Measurements from ENCODE around the gene ASB6. TPM values are rescaled to one million over a fixed set of nuclear protein-coding genes. Genes with fewer than 3 reads are reported as not detected.
"Not testable (repeated sequence)": the region's sequence is repeated elsewhere in the genome, so short reads cannot be mapped to it uniquely, and the experiment has no call there.

Gene ASB6
- total RNA-seq, 1 experiment from 2014 or later, result 21.0 TPM

GRCh38 chr9:129594632-129595031, 47.3 kb downstream of the ASB6 start:
- no peak overlapping the region for H3K4me2 ChIP-seq (ENCODE audit: insufficient read depth, insufficient read length, low read length)
- H3T11ph ChIP-seq (ENCODE audit: low read length), result no peak overlapping the region
- DNase-seq, result no peak
- peaks cover 69% of the 10 kb centered on the region for H3K27me3 Mint-ChIP-seq (ENCODE audit: low read depth)
- no peak for TF ChIP-seq CTCF (conservative IDR thresholded peaks at IDR 0.05)
- no peak overlapping the region for H3K27ac ChIP-seq (ENCODE audit: insufficient read length, low read depth, low read length)
- no peaks in the 10 kb centered on the region for H3K79me2 ChIP-seq (ENCODE audit: insufficient read depth, low read length)
- no CpG with 5 or more reads among the region's 7 CpGs for WGBS (ENCODE audit: extremely low coverage, insufficient read length, low lambda C conversion rate)
- no peak overlapping the region for H3K18ac ChIP-seq (ENCODE audit: insufficient read length, low read depth, low read length)
- peaks cover 45 to 55% of the 10 kb centered on the region in 2 experiments for H3K4me1 Mint-ChIP-seq
- H2BK120ac ChIP-seq (ENCODE audit: low read depth, low read length, poor library complexity, severe bottlenecking), result no peak overlapping the region
- H3K23me2 ChIP-seq (ENCODE audit: insufficient read length, low read depth, low read length, poor library complexity, severe bottlenecking), result peaks cover 12% of the 10 kb centered on the region
- peaks cover 0 to 2% of the 10 kb centered on the region in 2 experiments; a peak in 1 of 5 replicates for H3K9me3 Mint-ChIP-seq
- H3K79me1 ChIP-seq (ENCODE audit: insufficient read depth, low read depth, low read length, poor library complexity, severe bottlenecking), result no peaks in the 10 kb centered on the region
- H2BK20ac ChIP-seq (ENCODE audit: low read depth, low read length, poor library complexity, severe bottlenecking), result no peak overlapping the region
- no peaks in the 10 kb centered on the region; a peak in 1 of 7 replicates for H3K36me3 Mint-ChIP-seq (ENCODE audit: insufficient read depth in 1 of 3, low read depth in 3 of 3)
- H4K5ac ChIP-seq (ENCODE audit: insufficient read length, low read depth, low read length), result no peak overlapping the region
- H3K23ac ChIP-seq (ENCODE audit: insufficient read length, low read depth, low read length), result no peak overlapping the region
- H3K9ac ChIP-seq (ENCODE audit: extremely low read depth, insufficient read length, low read length), result no peak overlapping the region
- no peak overlapping the region for H4K8ac ChIP-seq (replicated peaks; ENCODE audit: insufficient read length, low read depth, low read length)
- H2BK12ac ChIP-seq (ENCODE audit: insufficient read length, low read depth, low read length), result no peak overlapping the region
- no peak overlapping the region for H3K14ac ChIP-seq (ENCODE audit: insufficient read depth, low read length)
- no peaks in the 10 kb centered on the region for H4K20me1 ChIP-seq (ENCODE audit: control insufficient read depth, insufficient read depth, insufficient read length)
- no peak overlapping the region for H3K4me3 Mint-ChIP-seq
- no peaks in the 10 kb centered on the region for H3K9me3 ChIP-seq (ENCODE audit: control insufficient read depth, low read depth, low read length)
- H3K56ac ChIP-seq (ENCODE audit: insufficient read length, low read depth, low read length), result no peak overlapping the region
- H3K27ac Mint-ChIP-seq, result no peak overlapping the region
- no peak overlapping the region for H2AFZ ChIP-seq (ENCODE audit: low read length)
- H2AK5ac ChIP-seq (ENCODE audit: insufficient read length, low read length), result no peak overlapping the region
- no peak overlapping the region for H4K91ac ChIP-seq (ENCODE audit: insufficient read length, low read depth, low read length)
- no peak overlapping the region for H3K4ac ChIP-seq (ENCODE audit: low read depth, low read length)
- H3K27me3 ChIP-seq (ENCODE audit: insufficient read depth, low read length), result peaks cover 4% of the 10 kb centered on the region; the same call in 1 of the 2 replicates
- H2BK15ac ChIP-seq (ENCODE audit: low read depth, low read length), result no peak overlapping the region
- H2BK5ac ChIP-seq (ENCODE audit: insufficient read length, low read length), result no peak overlapping the region
- H3K4me1 ChIP-seq (ENCODE audit: insufficient read depth, low read length), result peaks cover 9% of the 10 kb centered on the region; the same call in 1 of the 2 replicates

- not testable (repeated sequence) for H2AK5ac ChIP-seq (ENCODE audit: insufficient read length, low read length); H3K18ac ChIP-seq (ENCODE audit: insufficient read length, low read depth, low read length); H3K36me3 Mint-ChIP-seq (ENCODE audit: insufficient read depth in 1 of 3, low read depth in 3 of 3); H4K8ac ChIP-seq (replicated peaks; ENCODE audit: insufficient read length, low read depth, low read length); H4K91ac ChIP-seq (ENCODE audit: insufficient read length, low read depth, low read length); H3K9ac ChIP-seq (ENCODE audit: extremely low read depth, insufficient read length, low read length); H2BK15ac ChIP-seq (ENCODE audit: low read depth, low read length); H3K79me2 ChIP-seq (ENCODE audit: insufficient read depth, low read length); H2BK120ac ChIP-seq (ENCODE audit: low read depth, low read length, poor library complexity, severe bottlenecking); H3K27me3 ChIP-seq (ENCODE audit: insufficient read depth, low read length); H3K4me2 ChIP-seq (ENCODE audit: insufficient read depth, insufficient read length, low read length); H3K9me3 Mint-ChIP-seq; H3K9me3 ChIP-seq (ENCODE audit: control insufficient read depth, low read depth, low read length); H3K14ac ChIP-seq (ENCODE audit: insufficient read depth, low read length); H4K20me1 ChIP-seq (ENCODE audit: control insufficient read depth, insufficient read depth, insufficient read length); H3K4me3 Mint-ChIP-seq; H4K5ac ChIP-seq (ENCODE audit: insufficient read length, low read depth, low read length); H3K23ac ChIP-seq (ENCODE audit: insufficient read length, low read depth, low read length); H3T11ph ChIP-seq (ENCODE audit: low read length); H2BK12ac ChIP-seq (ENCODE audit: insufficient read length, low read depth, low read length); H3K4me1 ChIP-seq (ENCODE audit: insufficient read depth, low read length); H3K27ac Mint-ChIP-seq; H3K56ac ChIP-seq (ENCODE audit: insufficient read length, low read depth, low read length); H3K79me1 ChIP-seq (ENCODE audit: insufficient read depth, low read depth, low read length, poor library complexity, severe bottlenecking); H3K4ac ChIP-seq (ENCODE audit: low read depth, low read length); H3K27ac ChIP-seq (ENCODE audit: insufficient read length, low read depth, low read length); DNase-seq; H2BK5ac ChIP-seq (ENCODE audit: insufficient read length, low read length); H3K23me2 ChIP-seq (ENCODE audit: insufficient read length, low read depth, low read length, poor library complexity, severe bottlenecking); H2BK20ac ChIP-seq (ENCODE audit: low read depth, low read length, poor library complexity, severe bottlenecking); H2AFZ ChIP-seq (ENCODE audit: low read length)
- peaks cover 42 to 57% of the 10 kb centered on the region in 2 experiments for H3K4me1 Mint-ChIP-seq
- H3K27me3 Mint-ChIP-seq (ENCODE audit: low read depth), result peaks cover 69% of the 10 kb centered on the region
- no CpG with 5 or more reads among the region's 10 CpGs for WGBS (ENCODE audit: extremely low coverage, insufficient read length, low lambda C conversion rate)
These were observed 49.2 kb downstream of the ASB6 start for GRCh38 chr9:129592790-129593189.

Data from H9 (cell line).